GM12891 (cell line): ENCODE measurements around the gene AXIN2.

Experiments used
- POLR2A ChIP-seq: IDR thresholded peaks from 2 replicates; pipeline ENCODE4 v1.6.1; 2011; ENCODE audit warnings: low read depth, low read length, control low read depth
- POU2F2 ChIP-seq: IDR thresholded peaks from 2 replicates; pipeline ENCODE4 v1.6.1; 2011; ENCODE audit warnings: low read depth, mild to moderate bottlenecking, control low read depth, low read length, moderate library complexity
- SPI1 ChIP-seq: IDR thresholded peaks from 2 replicates; pipeline ENCODE4 v1.6.1; 2011; ENCODE audit warnings: low read depth, low read length, control low read depth

DNA sequence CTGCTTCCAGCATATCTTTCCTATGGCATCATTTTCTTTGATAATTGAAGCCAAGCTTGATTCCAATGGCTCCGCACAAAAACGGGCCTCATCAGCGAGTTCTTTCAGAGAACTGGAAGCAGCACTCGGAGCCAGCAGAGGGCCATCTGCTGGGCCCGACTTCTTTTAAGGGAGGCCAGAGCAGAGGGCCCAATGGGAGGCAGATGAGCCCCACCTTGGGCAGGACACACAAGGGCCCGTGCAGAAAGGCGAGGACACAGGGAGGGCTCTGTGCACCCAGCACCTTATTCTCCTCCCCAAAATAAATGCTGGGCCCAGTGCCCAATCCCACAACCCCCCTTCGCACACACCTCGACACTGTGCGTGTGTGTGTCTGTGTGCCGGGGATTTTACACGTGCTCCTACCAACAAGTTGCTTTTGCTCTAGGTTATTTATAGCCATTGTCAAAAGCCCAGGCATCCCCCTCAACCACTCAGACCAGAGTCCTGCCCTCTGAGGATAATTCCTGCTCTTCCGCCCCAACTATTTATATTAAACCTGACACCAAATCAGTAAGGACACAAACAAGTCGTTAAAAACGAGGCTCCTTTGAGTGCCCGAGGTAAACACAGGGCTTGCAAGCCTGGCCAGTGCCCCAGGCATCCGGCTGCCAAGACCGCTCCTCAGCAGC, 6.8 kb downstream of the AXIN2 start:
- no peak for TF ChIP-seq SPI1
- no peak for TF ChIP-seq POLR2A
- no peak for TF ChIP-seq POU2F2
